BJ (cell line): ENCODE results near the gene ZFP42. TPM values are rescaled to one million over a fixed set of nuclear protein-coding genes. Genes with fewer than 3 reads are reported as not detected.
"Not testable (repeated sequence)": the region's sequence is repeated elsewhere in the genome, so short reads cannot be mapped to it uniquely, and the experiment has no call there.

Experiments
- CTCF ChIA-PET: fragments of 350-600 bp; formaldehyde crosslinking; extraction: SDS; loops from one replicate; lab custom pipeline; 2021; ENCODE audit warnings: antibody characterized with exemption, inconsistent platforms; lab: Yijun Ruan, JAX
- POLR2A ChIA-PET: fragments of 300-600 bp; sonication (Branson Sonifier 250); formaldehyde crosslinking; extraction: SDS; loops from one replicate; lab custom pipeline; 2021; ENCODE audit warnings: antibody characterized with exemption; lab: Charles Lee
- DNase-seq: peaks from one replicate; pipeline ENCODE4 v3.0.0-alpha.2; 2011; ENCODE audit warnings: low read depth
- H3K27me3 ChIP-seq: 2 replicates; pipeline ENCODE4 v1.6.0; 2011; ENCODE audit warnings: low read length; ENCODE audit not compliant: control insufficient read depth, insufficient read depth
- H3K36me3 ChIP-seq: 2 replicates; pipeline ENCODE4 v1.5.1; 2011; ENCODE audit warnings: low read length; ENCODE audit not compliant: control insufficient read depth, insufficient read depth
- H3K4me3 ChIP-seq: 2 replicates; pipeline ENCODE4 v1.5.1; 2011; ENCODE audit warnings: low read depth, mild to moderate bottlenecking, control low read depth, low read length
- polyA plus RNA-seq: library from polyadenylated mRNA; depleted of rRNA; stranded (reverse); fragments of >200 nt; gene quantifications from 2 replicates; pipeline ENCODE4 v1.2.3, GENCODE V29; 2011; rRNA removed
- TF ChIP-seq, protein P1 (sequence below): IDR thresholded peaks from 2 replicates; pipeline ENCODE4 v1.5.1; 2011; ENCODE audit warnings: low read depth, mild to moderate bottlenecking, control low read depth, inconsistent platforms, low read length, moderate library complexity; ENCODE audit not compliant: insufficient read depth

ZFP42 gene
- polyA plus RNA-seq, 1 experiment = not detected

DNA sequence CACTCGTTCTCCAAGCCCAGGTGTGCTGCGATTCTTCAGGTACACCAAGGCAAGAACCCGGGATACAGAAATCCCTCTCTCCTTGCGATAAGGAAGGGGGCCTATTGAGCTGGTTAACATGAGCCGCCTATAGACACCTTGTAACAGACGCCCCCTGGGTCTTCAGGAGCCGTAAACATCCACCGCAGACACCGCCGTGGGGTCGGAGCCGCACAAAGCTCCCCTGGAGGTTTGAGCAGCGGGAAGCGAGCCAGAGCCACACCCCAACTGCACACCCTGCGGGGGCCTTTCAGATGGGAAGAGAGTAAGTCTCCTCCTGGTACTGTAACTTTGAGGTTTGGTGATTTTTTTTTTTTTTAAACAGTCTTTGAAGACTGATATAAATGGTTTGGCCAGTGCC, 46.6 kb downstream of the ZFP42 start:
- TF ChIP-seq, protein P1, sequence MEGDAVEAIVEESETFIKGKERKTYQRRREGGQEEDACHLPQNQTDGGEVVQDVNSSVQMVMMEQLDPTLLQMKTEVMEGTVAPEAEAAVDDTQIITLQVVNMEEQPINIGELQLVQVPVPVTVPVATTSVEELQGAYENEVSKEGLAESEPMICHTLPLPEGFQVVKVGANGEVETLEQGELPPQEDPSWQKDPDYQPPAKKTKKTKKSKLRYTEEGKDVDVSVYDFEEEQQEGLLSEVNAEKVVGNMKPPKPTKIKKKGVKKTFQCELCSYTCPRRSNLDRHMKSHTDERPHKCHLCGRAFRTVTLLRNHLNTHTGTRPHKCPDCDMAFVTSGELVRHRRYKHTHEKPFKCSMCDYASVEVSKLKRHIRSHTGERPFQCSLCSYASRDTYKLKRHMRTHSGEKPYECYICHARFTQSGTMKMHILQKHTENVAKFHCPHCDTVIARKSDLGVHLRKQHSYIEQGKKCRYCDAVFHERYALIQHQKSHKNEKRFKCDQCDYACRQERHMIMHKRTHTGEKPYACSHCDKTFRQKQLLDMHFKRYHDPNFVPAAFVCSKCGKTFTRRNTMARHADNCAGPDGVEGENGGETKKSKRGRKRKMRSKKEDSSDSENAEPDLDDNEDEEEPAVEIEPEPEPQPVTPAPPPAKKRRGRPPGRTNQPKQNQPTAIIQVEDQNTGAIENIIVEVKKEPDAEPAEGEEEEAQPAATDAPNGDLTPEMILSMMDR = no peak
- ChIA-PET POLR2A (no interaction called here), CTCF (no interaction called here)
- Histone ChIP-seq H3K27me3 (no peaks in the 10 kb centered on the region), H3K4me3 (no peak overlapping the region), H3K36me3 (no peaks in the 10 kb centered on the region)
- no peak for DNase-seq

- Histone ChIP-seq H3K4me3 (no peak overlapping the region), H3K36me3 (no peaks in the 10 kb centered on the region), H3K27me3 (no peaks in the 10 kb centered on the region)
- DNase-seq = no peak
- TF ChIP-seq, protein P1 = no peak
- POLR2A ChIA-PET = no interaction called here
- CTCF ChIA-PET = no interaction called here
Measured at GRCh38 chr4:188043154-188043553, 47.6 kb downstream of the ZFP42 start.

GRCh38 chr4:188045461-188045860, 49.9 kb downstream of the ZFP42 start:
- CTCF ChIA-PET, DNase-seq, POLR2A ChIA-PET: not testable (repeated sequence)

DNA sequence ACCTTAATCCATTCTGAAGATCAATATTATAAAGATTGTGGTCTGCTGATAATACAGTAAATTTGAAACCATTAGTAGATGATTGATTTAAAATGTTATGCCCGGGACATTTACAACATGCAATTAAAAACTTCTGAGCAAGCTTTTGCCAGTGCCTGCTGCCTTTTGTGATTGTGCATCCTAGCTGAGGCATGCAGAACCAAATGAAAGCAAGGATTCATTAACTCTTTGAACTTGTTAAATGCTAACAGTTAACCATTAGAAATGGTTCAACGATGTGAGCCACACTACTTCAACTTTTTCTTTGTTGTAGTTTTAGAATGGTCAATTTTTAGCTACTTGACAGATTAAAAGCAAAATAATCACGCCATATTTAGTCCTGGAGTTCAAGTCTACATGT, 51.1 kb downstream of the ZFP42 start:
- TF ChIP-seq, protein P1 = no peak
- H3K36me3 ChIP-seq = no peaks in the 10 kb centered on the region
- POLR2A ChIA-PET = no interaction called here
- no peak overlapping the region for H3K4me3 ChIP-seq
- DNase-seq = no peak
- CTCF ChIA-PET = interaction anchor here (1.0 kb wide), 1 partner anchor 14 kb away, joined by 3 read pairs; no protein-coding TSS in a partner anchor
- H3K27me3 ChIP-seq = no peaks in the 10 kb centered on the region

More at GRCh38 chr4:188045461-188045860, 49.9 kb downstream of the ZFP42 start:
- H3K27me3 ChIP-seq, H3K4me3 ChIP-seq, H3K36me3 ChIP-seq: not testable (repeated sequence)

DNA sequence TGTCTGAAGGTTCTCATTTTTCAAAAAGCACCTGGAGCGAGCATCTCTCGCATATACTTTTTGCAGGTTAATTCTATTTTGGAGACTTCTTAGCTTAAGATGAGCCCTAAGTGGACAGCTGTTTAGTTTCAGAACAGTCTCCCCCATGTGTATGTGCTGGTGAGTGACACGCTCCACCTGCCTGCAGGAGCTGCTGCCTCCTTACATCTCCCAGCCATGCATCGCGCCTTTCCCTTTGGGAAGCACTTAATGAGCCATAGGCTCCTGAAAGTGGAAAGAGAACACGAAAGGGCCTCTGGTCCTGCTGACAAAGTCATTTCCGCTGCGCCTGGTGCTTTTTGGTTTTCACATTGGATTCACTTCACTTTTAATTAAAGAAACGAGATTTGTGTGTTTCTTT, 57.7 kb downstream of the ZFP42 start:
- DNase-seq = no peak
- Histone ChIP-seq H3K27me3 (no peaks in the 10 kb centered on the region), H3K36me3 (no peaks in the 10 kb centered on the region), H3K4me3 (no peak overlapping the region)
- TF ChIP-seq, protein P1 = no peak
- ChIA-PET POLR2A (no interaction called here), CTCF (no interaction called here)

Other genes starting within 250 kb of the ZFP42 start
- not detected in 2 replicates for gene TRIML2, start 113.8 kb downstream of the ZFP42 start, polyA plus RNA-seq
- not detected in 2 replicates for gene TRIML1, start 143.7 kb downstream of the ZFP42 start, polyA plus RNA-seq